ENCODE measurements around the gene PDIA6. TPM values are rescaled to one million over a fixed set of nuclear protein-coding genes. Genes with fewer than 3 reads are reported as not detected.

The PDIA6 gene
- total RNA-seq, 1 donor from 2014 or later: 582 TPM

GRCh38 chr2:10740226-10740625 lies 72.4 kb downstream of the PDIA6 start:
- Histone ChIP-seq H3K4me3 (ENCODE audit: low read depth, low read length) (no peak overlapping the region), H3K36me3 (ENCODE audit: control insufficient read depth, insufficient read depth, low read length) (no peaks in the 10 kb centered on the region), H3K27me3 (ENCODE audit: control insufficient read depth, insufficient read depth, low read length) (no peaks in the 10 kb centered on the region)
- DNase-seq (ENCODE audit: low read depth): no peak
- TF ChIP-seq CTCF (IDR thresholded peaks at IDR 0.05; ENCODE audit: insufficient read depth, low read length, severe bottlenecking): no peak
- FAIRE-seq: no peak

GRCh38 chr2:10738192-10738591 lies 74.4 kb downstream of the PDIA6 start:
- no peaks in the 10 kb centered on the region for H3K27me3 ChIP-seq (ENCODE audit: control insufficient read depth, insufficient read depth, low read length)
- no peak overlapping the region for H3K4me3 ChIP-seq (ENCODE audit: low read depth, low read length)
- no peak for DNase-seq (ENCODE audit: low read depth)
- no peaks in the 10 kb centered on the region for H3K36me3 ChIP-seq (ENCODE audit: control insufficient read depth, insufficient read depth, low read length)
- no peak for FAIRE-seq
- no peak for TF ChIP-seq CTCF (IDR thresholded peaks at IDR 0.05; ENCODE audit: insufficient read depth, low read length, severe bottlenecking)

- DNase-seq (ENCODE audit: low read depth): no peak
- no peak for FAIRE-seq
- no peaks in the 10 kb centered on the region for H3K36me3 ChIP-seq (ENCODE audit: control insufficient read depth, insufficient read depth, low read length)
- TF ChIP-seq CTCF (IDR thresholded peaks at IDR 0.05; ENCODE audit: insufficient read depth, low read length, severe bottlenecking): no peak
- no peak overlapping the region for H3K4me3 ChIP-seq (ENCODE audit: low read depth, low read length)
- H3K27me3 ChIP-seq (ENCODE audit: control insufficient read depth, insufficient read depth, low read length): no peaks in the 10 kb centered on the region
Measured at GRCh38 chr2:10733980-10734379, 78.6 kb downstream of the PDIA6 start.

- FAIRE-seq: no peak
- Histone ChIP-seq H3K36me3 (ENCODE audit: control insufficient read depth, insufficient read depth, low read length) (no peaks in the 10 kb centered on the region), H3K27me3 (ENCODE audit: control insufficient read depth, insufficient read depth, low read length) (no peaks in the 10 kb centered on the region), H3K4me3 (ENCODE audit: low read depth, low read length) (no peak overlapping the region)
- no peak for DNase-seq (ENCODE audit: low read depth)
- TF ChIP-seq CTCF (IDR thresholded peaks at IDR 0.05; ENCODE audit: insufficient read depth, low read length, severe bottlenecking): no peak
Measured at GRCh38 chr2:10733566-10733925, 79.0 kb downstream of the PDIA6 start.

Other genes with a start within 250 kb of the PDIA6 start
- gene NOL10, start 122.8 kb downstream of the PDIA6 start, total RNA-seq: 28.3 and 49.8 TPM in 2 replicates
- 0.26 and 0.90 TPM in 2 replicates for gene ATP6V1C2, start 91.2 kb downstream of the PDIA6 start, total RNA-seq
- gene KCNF1, start 99.1 kb upstream of the PDIA6 start, total RNA-seq: not detected in 2 replicates

All from bronchial epithelial cell (primary cell).